ENCODE results near the gene LRRC4.

The LRRC4 gene

GRCh38 chr7:128030654-128031611 is at the start of gene LRRC4:
Gene LRRC4 (minus strand): TSS chr7:128031437. CDS start chr7:128030640, 797 bp downstream.
- DNase-seq = peak; percentile 32

- DNase-seq = no peak
Measured at GRCh38 chr7:128080169-128080568, 48.9 kb upstream of the LRRC4 start.

GRCh38 chr7:128078309-128078708 is 47.1 kb upstream of the LRRC4 start:
- DNase-seq = no peak

- no peak for DNase-seq
Measured at GRCh38 chr7:128076796-128077271, 45.6 kb upstream of the LRRC4 start.

- DNase-seq = no peak
Measured at GRCh38 chr7:128076196-128076795, 45.1 kb upstream of the LRRC4 start.

GRCh38 chr7:128075242-128076095 is 44.2 kb upstream of the LRRC4 start:
- DNase-seq = no peak

- no peak for DNase-seq
Measured at GRCh38 chr7:128074736-128075135, 43.5 kb upstream of the LRRC4 start.

- DNase-seq = no peak
Measured at GRCh38 chr7:128074336-128074735, 43.1 kb upstream of the LRRC4 start.

GRCh38 chr7:128073671-128074310 is 42.6 kb upstream of the LRRC4 start:
- DNase-seq = peak; percentile 61

- DNase-seq = no peak
Measured at GRCh38 chr7:128071801-128072200, 40.6 kb upstream of the LRRC4 start.

- no peak for DNase-seq
Measured at GRCh38 chr7:128071376-128071775, 40.1 kb upstream of the LRRC4 start.

GRCh38 chr7:128069373-128070364 is 38.4 kb upstream of the LRRC4 start:
- no peak for DNase-seq

- DNase-seq = no peak
Measured at GRCh38 chr7:128068785-128069184, 37.5 kb upstream of the LRRC4 start.

GRCh38 chr7:128067983-128068382 is 36.7 kb upstream of the LRRC4 start:
- no peak for DNase-seq

GRCh38 chr7:128066858-128067257 is 35.6 kb upstream of the LRRC4 start:
- DNase-seq = no peak

- DNase-seq = no peak
Measured at GRCh38 chr7:128066395-128066794, 35.2 kb upstream of the LRRC4 start.

GRCh38 chr7:128065872-128066271 is 34.6 kb upstream of the LRRC4 start:
- no peak for DNase-seq

GRCh38 chr7:128063088-128063487 is 31.9 kb upstream of the LRRC4 start:
- no peak for DNase-seq

- DNase-seq = no peak
Measured at GRCh38 chr7:128060018-128060417, 28.8 kb upstream of the LRRC4 start.

- no peak for DNase-seq
Measured at GRCh38 chr7:128059143-128059988, 28.1 kb upstream of the LRRC4 start.
